Endothelial cell of umbilical vein (primary cell): ENCODE results near the gene ESF1.
A peak's percentile ranks its signal among the peaks of the same experiment; 100 is the strongest.

ENCODE experiments used
- EZH2 ChIP-seq: IDR thresholded peaks from 2 replicates; pipeline ENCODE4 v1.6.1; 2012; ENCODE audit warnings: borderline replicate concordance, low read depth, mild to moderate bottlenecking, moderate library complexity, low read length, inconsistent platforms; ENCODE audit not compliant: severe bottlenecking
- FOS ChIP-seq: IDR thresholded peaks from 2 replicates; pipeline ENCODE4 v1.6.1; 2011; ENCODE audit warnings: mild to moderate bottlenecking, low read length, moderate library complexity, borderline replicate concordance; ENCODE audit not compliant: insufficient read depth
- GATA2 ChIP-seq: IDR thresholded peaks from 2 replicates; pipeline ENCODE4 v1.7.0; 2011; ENCODE audit warnings: low read depth, mild to moderate bottlenecking, moderate library complexity, mixed read lengths, low read length; ENCODE audit not compliant: insufficient read length, insufficient read depth
- MYC ChIP-seq: IDR thresholded peaks from one replicate; pipeline ENCODE4 v1.6.1; 2011; ENCODE audit warnings: mild to moderate bottlenecking, low read depth, low read length
- POLR2AphosphoS5 ChIP-seq: IDR thresholded peaks from 2 replicates; pipeline ENCODE4 v1.6.1; 2012; ENCODE audit warnings: low read depth, mild to moderate bottlenecking, control low read depth, low read length, moderate library complexity; ENCODE audit not compliant: insufficient read depth
- TF ChIP-seq, protein P1 (sequence below), 2 donors: IDR thresholded peaks; 1 replicate in 1 of 2; 2 replicates in 1 of 2; pipeline ENCODE4 v1.5.1; 2011; ENCODE audit warnings: low read length in 2 of 2, mild to moderate bottlenecking in 2 of 2, moderate library complexity in 2 of 2, control low read depth in 1 of 2, inconsistent platforms in 1 of 2, low read depth in 1 of 2; ENCODE audit not compliant: insufficient read depth in 1 of 2; ENCODE audit errors: extremely low read depth in 1 of 2
- TF ChIP-seq, protein P2 (sequence below): IDR thresholded peaks from 2 replicates; pipeline ENCODE4 v1.6.1; 2011; ENCODE audit not compliant: insufficient read depth, insufficient read length

- TF ChIP-seq, protein P1, sequence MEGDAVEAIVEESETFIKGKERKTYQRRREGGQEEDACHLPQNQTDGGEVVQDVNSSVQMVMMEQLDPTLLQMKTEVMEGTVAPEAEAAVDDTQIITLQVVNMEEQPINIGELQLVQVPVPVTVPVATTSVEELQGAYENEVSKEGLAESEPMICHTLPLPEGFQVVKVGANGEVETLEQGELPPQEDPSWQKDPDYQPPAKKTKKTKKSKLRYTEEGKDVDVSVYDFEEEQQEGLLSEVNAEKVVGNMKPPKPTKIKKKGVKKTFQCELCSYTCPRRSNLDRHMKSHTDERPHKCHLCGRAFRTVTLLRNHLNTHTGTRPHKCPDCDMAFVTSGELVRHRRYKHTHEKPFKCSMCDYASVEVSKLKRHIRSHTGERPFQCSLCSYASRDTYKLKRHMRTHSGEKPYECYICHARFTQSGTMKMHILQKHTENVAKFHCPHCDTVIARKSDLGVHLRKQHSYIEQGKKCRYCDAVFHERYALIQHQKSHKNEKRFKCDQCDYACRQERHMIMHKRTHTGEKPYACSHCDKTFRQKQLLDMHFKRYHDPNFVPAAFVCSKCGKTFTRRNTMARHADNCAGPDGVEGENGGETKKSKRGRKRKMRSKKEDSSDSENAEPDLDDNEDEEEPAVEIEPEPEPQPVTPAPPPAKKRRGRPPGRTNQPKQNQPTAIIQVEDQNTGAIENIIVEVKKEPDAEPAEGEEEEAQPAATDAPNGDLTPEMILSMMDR (IDR thresholded peaks at IDR 0.05; ENCODE audit: extremely low read depth in 1 of 2, insufficient read depth in 1 of 2, low read depth in 1 of 2, low read length in 2 of 2) = no peak
- TF ChIP-seq EZH2 (no peak), FOS (peak; percentile 35), MYC (no peak), POLR2AphosphoS5 (no peak), GATA2 (no peak)
- TF ChIP-seq, protein P2, sequence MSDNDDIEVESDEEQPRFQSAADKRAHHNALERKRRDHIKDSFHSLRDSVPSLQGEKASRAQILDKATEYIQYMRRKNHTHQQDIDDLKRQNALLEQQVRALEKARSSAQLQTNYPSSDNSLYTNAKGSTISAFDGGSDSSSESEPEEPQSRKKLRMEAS = no peak
Measured at GRCh38 chr20:13777171-13777601, 7.5 kb downstream of the ESF1 start.
